BJ (cell line): Measurements from ENCODE around the gene FLNC. TPM values are rescaled to one million over a fixed set of nuclear protein-coding genes. Genes with fewer than 3 reads are reported as not detected.
A peak's percentile ranks its signal among the peaks of the same experiment; 100 is the strongest.

ENCODE experiments used
- CTCF ChIA-PET: fragments of 350-600 bp; formaldehyde crosslinking; extraction: SDS; loops from one replicate; lab custom pipeline; 2021; ENCODE audit warnings: antibody characterized with exemption, inconsistent platforms; lab: Yijun Ruan, JAX
- POLR2A ChIA-PET: fragments of 300-600 bp; sonication (Branson Sonifier 250); formaldehyde crosslinking; extraction: SDS; loops from one replicate; lab custom pipeline; 2021; ENCODE audit warnings: antibody characterized with exemption; lab: Charles Lee
- DNase-seq: peaks from one replicate; pipeline ENCODE4 v3.0.0-alpha.2; 2011; ENCODE audit warnings: low read depth
- H3K27me3 ChIP-seq: 2 replicates; pipeline ENCODE4 v1.6.0; 2011; ENCODE audit warnings: low read length; ENCODE audit not compliant: control insufficient read depth, insufficient read depth
- H3K36me3 ChIP-seq: 2 replicates; pipeline ENCODE4 v1.5.1; 2011; ENCODE audit warnings: low read length; ENCODE audit not compliant: control insufficient read depth, insufficient read depth
- H3K4me3 ChIP-seq: 2 replicates; pipeline ENCODE4 v1.5.1; 2011; ENCODE audit warnings: low read depth, mild to moderate bottlenecking, control low read depth, low read length
- polyA plus RNA-seq: library from polyadenylated mRNA; depleted of rRNA; stranded (reverse); fragments of >200 nt; gene quantifications from 2 replicates; pipeline ENCODE4 v1.2.3, GENCODE V29; 2011
- TF ChIP-seq, protein P1 (sequence below): IDR thresholded peaks from 2 replicates; pipeline ENCODE4 v1.5.1; 2011; ENCODE audit warnings: low read depth, mild to moderate bottlenecking, control low read depth, inconsistent platforms, low read length, moderate library complexity; ENCODE audit not compliant: insufficient read depth

FLNC gene
- polyA plus RNA-seq, 1 experiment: 58.6 TPM

GRCh38 chr7:128862571-128863432 is 32.6 kb downstream of the FLNC start, which contains the start of gene ATP6V1F:
Gene ATP6V1F, plus strand, starts transcription at chr7:128862856. Its CDS starts 49 bp downstream, at chr7:128862905.
- Histone ChIP-seq H3K27me3 (no peaks in the 10 kb centered on the region), H3K36me3 (peaks cover 17% of the 10 kb centered on the region), H3K4me3 (peak within 1 kb of the TSS; percentile 80)
- TF ChIP-seq, protein P1, sequence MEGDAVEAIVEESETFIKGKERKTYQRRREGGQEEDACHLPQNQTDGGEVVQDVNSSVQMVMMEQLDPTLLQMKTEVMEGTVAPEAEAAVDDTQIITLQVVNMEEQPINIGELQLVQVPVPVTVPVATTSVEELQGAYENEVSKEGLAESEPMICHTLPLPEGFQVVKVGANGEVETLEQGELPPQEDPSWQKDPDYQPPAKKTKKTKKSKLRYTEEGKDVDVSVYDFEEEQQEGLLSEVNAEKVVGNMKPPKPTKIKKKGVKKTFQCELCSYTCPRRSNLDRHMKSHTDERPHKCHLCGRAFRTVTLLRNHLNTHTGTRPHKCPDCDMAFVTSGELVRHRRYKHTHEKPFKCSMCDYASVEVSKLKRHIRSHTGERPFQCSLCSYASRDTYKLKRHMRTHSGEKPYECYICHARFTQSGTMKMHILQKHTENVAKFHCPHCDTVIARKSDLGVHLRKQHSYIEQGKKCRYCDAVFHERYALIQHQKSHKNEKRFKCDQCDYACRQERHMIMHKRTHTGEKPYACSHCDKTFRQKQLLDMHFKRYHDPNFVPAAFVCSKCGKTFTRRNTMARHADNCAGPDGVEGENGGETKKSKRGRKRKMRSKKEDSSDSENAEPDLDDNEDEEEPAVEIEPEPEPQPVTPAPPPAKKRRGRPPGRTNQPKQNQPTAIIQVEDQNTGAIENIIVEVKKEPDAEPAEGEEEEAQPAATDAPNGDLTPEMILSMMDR: peak; percentile 12; the same call in 1 of the 2 replicates
- peak; percentile 93 for DNase-seq
- ChIA-PET CTCF (interaction anchor here (0.5 to 3.7 kb wide), 14 partner anchors 10 to 329 kb away, joined by 3 to 54 read pairs (median 5); partner anchors contain the start of gene CALU), POLR2A (interaction anchor here (1.3 kb wide), 1 partner anchor 30 kb away, joined by 3 read pairs; no protein-coding TSS in a partner anchor)

GRCh38 chr7:128863433-128863989 is 33.3 kb downstream of the FLNC start:
- Histone ChIP-seq H3K36me3 (peaks cover 15% of the 10 kb centered on the region), H3K4me3 (peak overlapping the region; percentile 80), H3K27me3 (no peaks in the 10 kb centered on the region)
- POLR2A ChIA-PET: interaction anchor here (1.3 kb wide), 1 partner anchor 30 kb away, joined by 3 read pairs; no protein-coding TSS in a partner anchor
- CTCF ChIA-PET: interaction anchor here (0.5 to 3.7 kb wide), 14 partner anchors 10 to 329 kb away, joined by 3 to 54 read pairs (median 5); partner anchors contain the start of gene CALU
- TF ChIP-seq, protein P1: peak; percentile 69
- no peak for DNase-seq

DNA sequence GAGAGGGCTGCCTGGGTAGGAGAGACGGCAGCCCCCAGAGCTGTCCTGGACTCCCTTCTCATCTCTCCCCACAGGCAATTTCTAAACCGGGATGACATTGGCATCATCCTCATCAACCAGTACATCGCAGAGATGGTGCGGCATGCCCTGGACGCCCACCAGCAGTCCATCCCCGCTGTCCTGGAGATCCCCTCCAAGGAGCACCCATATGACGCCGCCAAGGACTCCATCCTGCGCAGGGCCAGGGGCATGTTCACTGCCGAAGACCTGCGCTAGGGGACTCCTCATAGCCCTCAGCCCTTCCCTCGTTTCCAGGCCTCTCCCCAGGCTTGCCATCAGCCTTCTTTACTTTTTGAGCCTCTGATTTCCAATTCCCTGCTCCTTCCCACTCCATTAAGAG is 35.1 kb downstream of the FLNC start:
- Histone ChIP-seq H3K4me3 (no peak overlapping the region), H3K36me3 (peaks cover 9% of the 10 kb centered on the region), H3K27me3 (0 out of 2 replicates have a peak, but pooled peaks cover 3% of the 10 kb centered on the region)
- ChIA-PET CTCF (interaction anchor here (3.7 kb wide), 1 partner anchor 16 kb away, joined by 54 read pairs; no protein-coding TSS in a partner anchor), POLR2A (no interaction called here)
- TF ChIP-seq, protein P1: no peak
- DNase-seq: no peak

- no peak overlapping the region for H3K4me3 ChIP-seq
- ChIA-PET POLR2A (interaction anchor here (0.5 to 0.6 kb wide), 2 partner anchors 164 to 405 kb away, joined by 4 to 5 read pairs; no protein-coding TSS in a partner anchor), CTCF (interaction anchor here (0.8 to 2.2 kb wide), 2 partner anchors 17 to 23 kb away, joined by 3 to 7 read pairs; no protein-coding TSS in a partner anchor)
- TF ChIP-seq, protein P1: no peak
- DNase-seq: no peak
- H3K36me3 ChIP-seq: peaks cover 9% of the 10 kb centered on the region
- peaks cover 8% of the 10 kb centered on the region for H3K27me3 ChIP-seq
Observed at GRCh38 chr7:128865996-128866877, 36.0 kb downstream of the FLNC start.
